GM18505 (cell line): Measurements from ENCODE around the gene NSMCE1.
"Not testable (repeated sequence)": the region's sequence is repeated elsewhere in the genome, so short reads cannot be mapped to it uniquely, and the experiment has no call there.

ENCODE experiments used
- ATAC-seq: cut with Tn5 transposase; IDR thresholded peaks from one replicate; pipeline ENCODE4 v1.9.1; 2021; ENCODE audit not compliant: unreplicated experiment
- POLR2A ChIP-seq: IDR thresholded peaks from 4 replicates; pipeline ENCODE4 v1.6.1; 2011; ENCODE audit warnings: borderline replicate concordance; ENCODE audit not compliant: insufficient read depth, insufficient read length; ENCODE audit errors: extremely low read depth

The NSMCE1 gene

DNA sequence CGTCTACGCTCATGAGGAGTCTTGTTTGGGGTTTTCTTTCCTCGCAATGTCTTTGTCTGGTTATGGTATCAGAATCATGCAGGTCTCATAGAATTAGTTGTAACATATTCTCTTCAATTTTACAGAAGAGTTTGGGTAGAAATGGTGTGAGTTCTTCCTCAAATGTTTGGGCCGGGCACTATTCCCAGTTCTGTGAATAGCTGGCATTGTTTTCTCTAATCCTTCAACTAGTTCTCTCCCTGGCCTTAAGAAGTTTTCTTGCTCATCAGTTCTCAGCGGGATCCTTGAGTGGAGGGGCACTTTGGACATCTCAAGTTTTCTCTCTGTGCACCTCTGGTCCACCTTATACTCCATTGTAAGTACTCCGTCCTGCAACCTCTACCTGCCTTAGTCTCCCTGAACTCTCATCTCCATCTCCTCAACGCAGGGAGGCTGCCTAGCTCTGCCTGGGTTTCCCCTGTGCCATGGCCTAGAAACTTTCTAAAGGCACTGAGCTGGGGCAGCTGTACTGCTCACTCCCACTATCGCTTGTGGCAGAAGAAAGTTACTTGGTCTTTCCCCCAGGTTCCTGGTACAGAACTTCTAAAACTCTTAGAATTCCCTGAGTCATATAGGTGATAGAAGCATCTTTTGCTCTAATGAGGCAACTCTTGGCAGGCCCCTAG is 16.9 kb downstream of the NSMCE1 start:
- no peak for ATAC-seq
- no peak for TF ChIP-seq POLR2A

DNA sequence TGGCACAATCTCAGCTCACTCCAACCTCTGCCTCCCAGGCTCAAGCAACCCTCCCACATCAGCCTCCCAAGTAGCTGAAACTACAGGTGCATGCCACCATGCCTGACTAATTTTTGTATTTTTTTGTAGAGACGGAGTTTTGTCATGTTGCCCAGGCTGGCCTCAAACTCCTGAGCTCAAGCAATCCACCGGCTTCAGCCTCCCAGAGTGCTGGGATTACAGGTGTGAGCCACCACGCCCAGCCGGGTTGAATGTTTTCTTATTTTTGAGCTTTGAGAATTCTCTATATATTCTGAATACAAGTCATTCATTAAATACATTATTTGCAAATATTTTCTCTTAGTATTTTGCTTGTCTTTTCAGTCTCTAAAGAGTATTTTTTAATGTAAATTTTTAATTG is 19.7 kb downstream of the NSMCE1 start:
- not testable (repeated sequence) for ATAC-seq

DNA sequence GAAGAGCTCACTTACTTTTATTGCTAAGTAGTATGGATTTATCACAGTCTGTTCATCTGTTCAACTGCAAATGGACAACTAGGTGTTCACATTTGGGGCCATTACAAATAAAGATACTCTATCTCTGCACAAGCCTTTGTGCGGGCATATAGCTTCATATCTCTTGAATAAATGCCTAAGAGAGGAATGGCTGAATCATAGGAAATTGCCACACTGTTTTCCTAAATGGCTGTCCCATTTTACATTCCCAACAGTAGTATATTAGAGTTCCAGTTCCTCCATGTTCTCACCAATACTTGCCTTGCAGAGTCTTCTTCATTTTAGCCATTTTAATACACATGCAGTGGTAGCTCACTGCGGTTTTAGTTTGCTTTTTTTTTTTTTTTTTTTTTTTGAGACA is 20.5 kb downstream of the NSMCE1 start:
- no peak for ATAC-seq
- no peak for TF ChIP-seq POLR2A

DNA sequence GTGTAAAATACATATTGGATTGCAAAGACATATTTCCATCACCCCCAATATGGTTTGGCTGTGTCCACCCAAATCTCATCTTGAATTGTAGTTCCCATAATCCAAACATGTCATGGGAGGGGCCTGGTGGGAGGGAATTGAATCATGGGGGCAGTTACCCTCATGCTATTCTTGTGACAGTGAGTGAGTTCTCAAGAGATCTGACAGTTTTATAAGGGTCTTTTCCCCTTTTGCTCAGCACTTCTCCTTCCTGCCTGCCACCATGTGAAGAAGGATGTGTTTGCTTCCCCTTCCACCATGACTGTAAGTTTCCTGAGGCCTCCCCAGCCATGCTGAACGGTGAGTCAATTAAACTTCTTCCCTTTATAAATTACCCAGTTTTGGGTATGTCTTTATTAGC is 21.5 kb downstream of the NSMCE1 start:
- ATAC-seq, result not testable (repeated sequence)

DNA sequence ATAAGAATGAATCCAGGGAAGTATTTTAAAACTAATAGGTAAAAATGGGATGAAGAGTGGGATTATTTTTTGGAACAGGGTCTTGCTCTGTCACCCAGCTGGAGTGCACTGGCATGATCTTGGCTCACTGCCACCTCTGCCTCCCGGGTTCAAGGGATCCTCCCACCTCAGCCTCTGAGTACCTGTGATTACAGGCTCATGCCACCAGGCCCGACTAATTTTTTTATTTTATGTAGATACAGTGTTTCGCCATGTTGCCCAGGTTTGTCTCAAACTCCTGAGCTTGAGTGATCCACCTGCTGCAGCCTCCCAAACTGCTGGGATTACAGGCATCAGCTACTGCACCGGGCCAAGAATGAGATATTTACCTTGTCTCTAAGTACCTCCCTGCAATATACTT is 22.1 kb downstream of the NSMCE1 start:
- TF ChIP-seq POLR2A, result no peak
- ATAC-seq, result no peak

DNA sequence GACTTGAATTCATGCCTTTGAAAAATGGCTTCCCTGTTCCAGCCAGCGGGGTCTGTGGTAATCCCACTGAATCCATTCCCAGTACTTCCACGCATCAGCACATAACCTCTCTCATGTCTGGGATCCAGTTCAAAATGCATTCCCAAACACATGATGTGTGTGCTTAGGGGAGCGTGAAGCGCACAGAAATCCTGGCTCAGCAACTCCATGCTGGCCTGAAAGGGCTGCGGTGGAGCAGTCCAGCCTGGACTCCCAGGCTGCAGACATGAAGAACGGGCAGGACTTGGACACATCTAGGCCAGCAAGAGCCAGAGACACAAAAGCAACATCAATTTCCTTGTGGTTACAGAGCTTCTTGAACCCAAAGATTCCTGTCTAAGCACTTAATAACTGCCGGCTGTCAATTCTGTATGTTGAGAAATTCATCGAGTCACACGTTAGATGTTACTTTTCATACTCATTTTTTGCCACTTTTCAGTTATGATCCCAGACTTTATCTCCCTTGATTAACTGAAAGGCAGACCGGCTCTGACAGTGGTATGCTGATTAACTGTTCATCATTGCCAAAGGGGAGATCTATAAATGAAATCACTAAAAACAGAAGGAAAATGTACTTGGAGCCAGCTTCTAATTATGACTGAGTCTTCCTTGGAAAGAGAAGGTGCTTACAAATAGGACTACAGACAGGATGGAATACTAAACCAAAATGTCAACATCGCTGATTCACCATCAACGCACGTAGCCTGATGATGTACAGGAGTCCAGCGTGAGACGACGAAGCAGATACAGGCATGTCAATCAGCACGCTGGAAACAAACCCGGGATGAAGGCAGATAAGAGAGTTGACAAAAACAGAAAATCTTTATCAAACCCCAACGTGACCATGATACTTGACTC is 23.0 kb downstream of the NSMCE1 start:
- ATAC-seq, result no peak

DNA sequence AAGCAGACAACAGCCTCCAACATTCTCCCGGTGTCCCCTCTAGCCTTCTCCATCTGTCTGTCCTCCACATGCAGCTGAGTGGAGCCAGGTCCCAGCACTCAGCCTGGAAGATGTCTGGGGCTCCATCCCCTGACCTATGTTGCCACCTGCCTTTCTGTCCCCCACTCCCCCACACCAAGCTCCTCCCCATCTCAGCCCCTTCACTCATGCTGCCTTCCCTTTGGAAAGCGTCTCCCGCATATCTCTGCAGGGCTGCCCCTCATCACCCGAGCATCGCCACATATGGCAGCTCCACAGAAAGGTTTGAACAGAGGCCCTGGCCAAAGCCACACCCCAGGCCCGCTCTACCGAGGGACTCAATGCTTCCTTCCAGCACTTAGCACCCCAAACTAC is 24.2 kb downstream of the NSMCE1 start:
- ATAC-seq, result no peak
- TF ChIP-seq POLR2A, result no peak

More for the DNA sequence above, 23.0 kb downstream of the NSMCE1 start:
- TF ChIP-seq POLR2A, result no peak

DNA sequence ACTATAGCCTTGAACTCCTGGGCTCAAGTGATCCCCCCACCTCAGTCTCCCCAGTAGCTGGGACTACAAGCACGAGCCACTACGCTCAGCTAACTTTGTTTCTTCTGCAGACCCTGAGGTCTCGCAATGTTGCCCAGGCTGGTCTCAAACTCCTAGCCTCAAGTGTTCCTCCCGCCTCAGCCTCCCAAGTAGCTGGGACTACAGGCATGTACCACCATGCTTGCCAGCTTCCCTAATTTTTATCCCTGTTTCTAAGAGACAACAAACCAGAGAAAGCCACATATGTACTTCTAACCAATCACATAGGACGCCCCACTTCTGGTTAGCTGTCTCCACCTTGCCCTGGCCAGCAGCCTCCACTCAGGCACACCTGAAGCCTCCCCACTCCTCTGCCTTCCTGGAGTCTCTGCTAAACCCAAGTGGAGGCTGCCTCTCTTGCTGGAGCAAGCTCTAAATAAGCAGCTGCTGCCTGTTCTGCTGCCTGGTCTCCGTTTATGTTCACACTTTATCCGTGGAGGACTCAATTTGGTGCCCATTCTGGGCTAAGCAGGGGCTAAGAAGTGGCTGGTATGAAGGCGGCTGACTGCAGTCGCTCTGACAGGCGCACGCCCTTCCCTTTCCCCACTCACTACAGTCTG is 24.7 kb downstream of the NSMCE1 start:
- no peak for ATAC-seq
- no peak for TF ChIP-seq POLR2A

DNA sequence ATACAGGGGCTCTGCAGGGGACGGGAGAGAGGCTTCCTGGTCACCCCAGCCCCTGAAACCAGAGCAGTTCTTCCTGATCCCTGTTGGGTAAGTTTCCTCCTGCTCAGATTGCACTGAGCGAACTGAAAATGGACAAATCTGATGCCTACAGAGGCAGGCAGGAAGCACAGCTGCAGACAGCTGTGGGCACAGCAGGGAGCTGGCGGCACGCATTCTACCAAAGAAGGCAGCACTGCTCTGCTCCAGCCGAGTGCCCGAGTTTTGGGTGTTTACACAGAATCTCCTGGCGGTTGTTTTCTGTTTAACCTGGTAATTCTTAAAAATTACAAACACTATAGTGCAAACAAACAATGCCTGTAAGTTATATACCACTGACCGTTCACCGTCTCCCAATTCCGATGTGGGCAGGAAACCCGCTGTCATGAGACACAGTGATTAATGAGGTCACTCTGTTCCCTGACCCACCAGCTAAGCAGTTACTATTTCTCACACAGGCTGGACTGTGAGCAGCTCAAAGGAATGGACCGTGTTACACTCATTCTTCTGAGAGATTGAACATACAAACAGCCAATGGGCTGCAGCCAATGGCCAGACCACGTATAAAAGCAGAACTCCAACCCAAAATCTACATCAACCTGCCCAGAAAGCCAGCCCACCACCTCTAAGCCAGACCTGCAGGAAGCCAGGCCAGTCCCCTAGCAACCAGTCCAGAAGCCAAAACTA is 25.5 kb downstream of the NSMCE1 start:
- no peak for ATAC-seq
- no peak for TF ChIP-seq POLR2A

DNA sequence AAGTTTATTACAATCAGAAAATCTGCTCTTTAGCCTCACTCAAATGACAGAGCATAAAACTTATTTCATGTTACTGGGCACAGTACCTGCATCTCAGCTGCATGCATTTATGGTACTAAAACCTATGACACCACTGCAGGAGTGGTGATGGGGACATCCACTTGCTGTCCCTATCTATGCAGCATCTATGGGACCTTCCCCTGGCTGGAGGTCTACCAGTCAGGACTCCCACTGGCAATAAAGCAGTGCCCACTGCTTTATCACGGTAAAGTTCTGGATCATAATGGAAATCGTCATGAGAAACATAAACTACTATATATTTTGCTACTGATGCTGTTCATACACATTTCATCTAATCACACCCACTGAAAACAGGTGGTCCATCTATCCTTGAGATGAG is 26.2 kb downstream of the NSMCE1 start:
- no peak for ATAC-seq
- no peak for TF ChIP-seq POLR2A

DNA sequence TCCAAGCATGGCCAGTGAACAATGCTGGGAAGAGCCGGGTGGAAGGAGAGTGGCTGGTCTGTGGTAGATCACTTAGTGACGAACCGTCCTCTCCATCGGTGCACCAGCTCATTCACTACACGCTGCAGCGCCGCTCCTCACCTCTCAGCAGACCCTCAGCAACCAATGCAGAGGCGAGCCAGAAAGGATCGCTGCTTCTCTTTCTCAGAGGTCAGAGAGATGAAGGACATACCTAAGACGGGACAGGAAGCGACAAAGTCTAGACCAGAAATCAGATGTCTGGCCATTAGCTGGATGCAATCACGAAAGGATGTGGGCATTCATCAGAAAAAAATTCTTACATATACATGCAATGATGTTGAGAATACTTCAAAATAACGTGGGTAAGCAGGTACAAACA is 26.9 kb downstream of the NSMCE1 start:
- no peak for ATAC-seq

DNA sequence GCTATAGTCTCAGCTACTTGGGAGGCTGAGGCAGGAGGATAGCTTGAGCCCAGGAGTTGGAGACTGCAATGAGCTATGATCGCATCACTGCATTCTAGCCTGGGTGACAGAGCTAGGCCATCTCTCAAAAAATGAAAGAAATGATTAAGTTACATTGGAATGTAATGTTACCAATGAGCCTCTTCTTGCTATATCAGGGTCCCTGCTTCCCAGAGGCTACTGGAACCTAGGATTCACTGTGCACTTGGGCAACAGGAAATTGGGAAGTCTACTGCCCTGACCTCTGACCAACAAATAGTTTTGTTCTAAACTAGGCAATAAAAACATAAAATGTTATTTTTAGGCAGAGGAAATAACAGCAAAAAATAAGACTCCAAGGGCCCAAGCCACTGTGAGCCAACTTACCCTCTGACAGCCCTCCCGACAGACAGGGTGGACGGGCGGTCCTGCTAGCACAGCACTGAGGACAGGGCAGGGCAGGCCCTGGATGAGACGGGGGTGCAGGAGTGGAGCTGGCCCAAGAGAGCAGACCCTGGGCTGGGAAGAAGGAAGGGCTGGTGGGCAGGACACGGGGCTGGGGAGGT is 27.5 kb downstream of the NSMCE1 start:
- TF ChIP-seq POLR2A, result no peak
- no peak for ATAC-seq

More for the DNA sequence above, 26.9 kb downstream of the NSMCE1 start:
- no peak for TF ChIP-seq POLR2A
